HEK293T (cell line): ENCODE data around the gene PPM1H.

Experiments
- CTCF ChIA-PET: fragments of 350-600 bp; formaldehyde crosslinking; extraction: SDS; loops from one replicate; lab custom pipeline; 2021; ENCODE audit warnings: antibody characterized with exemption, inconsistent platforms; lab: Yijun Ruan, JAX
- POLR2A ChIA-PET: fragments of 350-600 bp; formaldehyde crosslinking; extraction: SDS; loops from one replicate; lab custom pipeline; 2020; ENCODE audit warnings: antibody characterized with exemption, inconsistent platforms; lab: Yijun Ruan, JAX
- DNase-seq: peaks from one replicate; pipeline ENCODE4 v3.0.0; 2012; ENCODE audit warnings: mixed read lengths; ENCODE audit errors: extremely low spot score
- ARNT ChIP-seq: fragments of 450-650 bp; IDR thresholded peaks from 2 replicates; pipeline ENCODE4 v1.6.1; 2017; ENCODE audit warnings: mild to moderate bottlenecking
- BHLHE40 ChIP-seq: fragments of 450-650 bp; IDR thresholded peaks from 2 replicates; pipeline ENCODE4 v1.6.1; 2016; ENCODE audit warnings: mild to moderate bottlenecking, moderate library complexity, borderline replicate concordance
- CTBP1 ChIP-seq: fragments of 450-650 bp; IDR thresholded peaks from 2 replicates; pipeline ENCODE4 v1.6.1; 2016; ENCODE audit warnings: borderline replicate concordance
- ELF4 ChIP-seq: fragments of 450-650 bp; IDR thresholded peaks from 2 replicates; pipeline ENCODE4 v1.6.1; 2017; ENCODE audit warnings: antibody characterized with exemption
- FOXA1 ChIP-seq: fragments of 450-650 bp; IDR thresholded peaks from 2 replicates; pipeline ENCODE4 v1.6.1; 2016; ENCODE audit warnings: mild to moderate bottlenecking
- FOXK2 ChIP-seq: fragments of 450-650 bp; IDR thresholded peaks from 2 replicates; pipeline ENCODE4 v1.6.1; 2016; ENCODE audit warnings: mild to moderate bottlenecking
- FOXM1 ChIP-seq: fragments of 450-650 bp; IDR thresholded peaks from 2 replicates; pipeline ENCODE4 v1.6.1; 2017; ENCODE audit warnings: mild to moderate bottlenecking, borderline replicate concordance
- HDGF ChIP-seq: fragments of 450-650 bp; IDR thresholded peaks from 2 replicates; pipeline ENCODE4 v1.6.1; 2017; ENCODE audit warnings: antibody characterized with exemption, borderline replicate concordance
- L3MBTL2 ChIP-seq: fragments of 450-650 bp; conservative IDR thresholded peaks from 2 replicates; pipeline ENCODE4 v1.6.1; 2016; ENCODE audit warnings: mild to moderate bottlenecking
- LEF1 ChIP-seq: fragments of 450-650 bp; IDR thresholded peaks from 2 replicates; pipeline ENCODE4 v1.6.1; 2017; ENCODE audit warnings: mild to moderate bottlenecking, borderline replicate concordance
- NFRKB ChIP-seq: fragments of 450-650 bp; IDR thresholded peaks from 2 replicates; pipeline ENCODE4 v1.6.1; 2016; ENCODE audit warnings: mild to moderate bottlenecking, moderate library complexity
- PKNOX1 ChIP-seq: fragments of 450-650 bp; IDR thresholded peaks from 2 replicates; pipeline ENCODE4 v1.6.1; 2016
- SP1 ChIP-seq: fragments of 450-650 bp; IDR thresholded peaks from 2 replicates; pipeline ENCODE4 v1.6.1; 2017
- SUZ12 ChIP-seq: fragments of 450-650 bp; IDR thresholded peaks from 2 replicates; pipeline ENCODE4 v1.6.1; 2016; ENCODE audit warnings: mild to moderate bottlenecking
- TARDBP ChIP-seq: fragments of 450-650 bp; IDR thresholded peaks from 2 replicates; pipeline ENCODE4 v1.6.1; 2016
- ZNF384 ChIP-seq: fragments of 450-650 bp; IDR thresholded peaks from 2 replicates; pipeline ENCODE4 v1.6.1; 2016

The PPM1H gene, protein sequence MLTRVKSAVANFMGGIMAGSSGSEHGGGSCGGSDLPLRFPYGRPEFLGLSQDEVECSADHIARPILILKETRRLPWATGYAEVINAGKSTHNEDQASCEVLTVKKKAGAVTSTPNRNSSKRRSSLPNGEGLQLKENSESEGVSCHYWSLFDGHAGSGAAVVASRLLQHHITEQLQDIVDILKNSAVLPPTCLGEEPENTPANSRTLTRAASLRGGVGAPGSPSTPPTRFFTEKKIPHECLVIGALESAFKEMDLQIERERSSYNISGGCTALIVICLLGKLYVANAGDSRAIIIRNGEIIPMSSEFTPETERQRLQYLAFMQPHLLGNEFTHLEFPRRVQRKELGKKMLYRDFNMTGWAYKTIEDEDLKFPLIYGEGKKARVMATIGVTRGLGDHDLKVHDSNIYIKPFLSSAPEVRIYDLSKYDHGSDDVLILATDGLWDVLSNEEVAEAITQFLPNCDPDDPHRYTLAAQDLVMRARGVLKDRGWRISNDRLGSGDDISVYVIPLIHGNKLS

GRCh38 chr12:62934799-62935674 lies at the start of gene PPM1H:
PPM1H (minus strand) TSS chr12:62935150; CDS start chr12:62934736, 414 bp downstream.
- POLR2A ChIA-PET = interaction anchor here (0.7 to 1.3 kb wide), 5 partner anchors 9 to 68 kb away, joined by 3 to 5 read pairs (median 4); no protein-coding TSS in a partner anchor
- peak; percentile 71 for TF ChIP-seq L3MBTL2
- no peak for TF ChIP-seq ZNF384
- peak; percentile 74 for TF ChIP-seq CTBP1
- no peak for TF ChIP-seq FOXK2
- CTCF ChIA-PET = interaction anchor here (0.6 to 1.6 kb wide), 9 partner anchors 9 to 341 kb away, joined by 3 to 5 read pairs (median 4); no protein-coding TSS in a partner anchor
- peak; percentile 78 for DNase-seq

GRCh38 chr12:62983594-62983993 lies 48.6 kb upstream of the PPM1H start:
- TF ChIP-seq HDGF = no peak
- 0 out of 2 replicates have a peak, but pooled peaks have one; percentile 8 for TF ChIP-seq PKNOX1
- 0 out of 2 replicates have a peak, but pooled peaks have one; percentile 54 for TF ChIP-seq ZNF384
- no peak for DNase-seq
- ChIA-PET CTCF (interaction anchor here (0.7 to 1.2 kb wide), 3 partner anchors 65 to 171 kb away, joined by 3 to 10 read pairs (median 3); no protein-coding TSS in a partner anchor), POLR2A (no interaction called here)

GRCh38 chr12:62978768-62979167 lies 43.8 kb upstream of the PPM1H start:
- ChIA-PET POLR2A (no interaction called here), CTCF (no interaction called here)
- TF ChIP-seq ELF4 (no peak), SUZ12 (no peak), PKNOX1 (no peak), BHLHE40 (no peak), FOXK2 (no peak), SP1 (no peak), TARDBP (no peak), FOXA1 (no peak), CTBP1 (no peak), ARNT (no peak), FOXM1 (no peak), NFRKB (no peak), HDGF (no peak), L3MBTL2 (no peak), ZNF384 (no peak), LEF1 (no peak)
- no peak for DNase-seq

DNA sequence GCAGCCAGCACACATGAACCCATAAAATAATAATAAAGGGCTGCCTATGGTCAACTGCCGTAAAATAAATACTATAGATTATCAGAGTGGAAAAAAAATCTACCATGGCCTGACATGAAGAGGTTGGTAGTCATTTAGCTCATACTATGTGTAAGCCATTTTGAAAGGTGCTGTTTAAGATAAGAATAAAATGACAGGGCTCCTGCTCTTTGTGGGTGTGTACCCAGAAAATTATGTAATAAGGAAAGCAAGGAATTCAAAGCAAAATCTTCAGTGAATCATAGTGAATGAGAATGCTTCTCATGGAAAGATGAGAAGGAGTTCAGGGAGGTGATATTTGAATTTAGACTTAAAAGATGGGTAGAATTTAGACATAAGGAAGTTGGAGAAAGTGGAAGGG lies 42.9 kb upstream of the PPM1H start:
- CTCF ChIA-PET = no interaction called here
- TF ChIP-seq LEF1 = no peak
- TF ChIP-seq SP1 = no peak
- TF ChIP-seq FOXM1 = no peak
- TF ChIP-seq FOXK2 = no peak
- no peak for TF ChIP-seq L3MBTL2
- TF ChIP-seq ZNF384 = no peak

GRCh38 chr12:62977418-62977817 lies 42.5 kb upstream of the PPM1H start:
- DNase-seq = no peak
- TF ChIP-seq ARNT = no peak
- ChIA-PET POLR2A (interaction anchor here (0.9 kb wide), 1 partner anchor 11 kb away, joined by 3 read pairs; no protein-coding TSS in a partner anchor), CTCF (no interaction called here)

More for the DNA sequence above, 42.9 kb upstream of the PPM1H start:
- no peak for DNase-seq
- POLR2A ChIA-PET = interaction anchor here (0.9 kb wide), 1 partner anchor 10 kb away, joined by 3 read pairs; no protein-coding TSS in a partner anchor

GRCh38 chr12:62976110-62976662 lies 41.2 kb upstream of the PPM1H start:
- TF ChIP-seq SP1 (no peak), BHLHE40 (no peak), PKNOX1 (no peak), ZNF384 (no peak), NFRKB (no peak), ARNT (no peak), HDGF (no peak), SUZ12 (no peak), LEF1 (no peak)
- DNase-seq = no peak
- ChIA-PET POLR2A (no interaction called here), CTCF (no interaction called here)
